Heart left ventricle (tissue), 13 donors: ENCODE data around the gene CBLN1.

Experiments used
- CTCF ChIP-seq, 12 donors: fragments of 200-600 bp; sonication (generic) in 4 of 12; IDR thresholded peaks; one replicate each; pipeline versions ENCODE4 v1.5.0 to v1.8.0; 2018 to 2022; ENCODE audit warnings: antibody characterized with exemption in 12 of 12, mild to moderate bottlenecking in 5 of 12
- POLR2A ChIP-seq, 2 donors: fragments of 450-650 bp; IDR thresholded peaks; one replicate each; pipeline ENCODE4 v1.6.1; 2017; ENCODE audit warnings: antibody characterized with exemption in 2 of 2, mild to moderate bottlenecking in 2 of 2, moderate library complexity in 2 of 2
- donor health status: ischemic (EF 13 %, LVEDD 7.1; RV severe dilation, severe dysfunction).
- donor health status: DM: no; HTN: yes; CAD: no.
- donor health status: DM: no; HTN: no; CAD: no.
- donor health status: ischemic (EF 25% LVEDD 6.9; RV normal size, moderate dysfunction).
- donor health status: ischemic (EF 25% LVEDD 5.7; RV mildly dilated, moderate dysfunction).
- donor health status: ischemic (EF 35%, LVEDD 5.7; RV mildly dilated, moderate dysfunction).
- donor health status: nonischemic (EF 11% LVEDD 7.7; RV severe dilation, severe dysfunction).
- donor health status: DM: yes; HTN: yes; CAD: no.
- donor health status: PGD.
- donor health status: ischemic (EF 29% LVEDD 5.4; RV normal size, mild dysfunction).
- donor health status: nonischemic (EF 23%, LVEDD 6.1; RV moderate dilation, normal function).

GRCh38 chr16:49292413-49292812, 10.8 kb upstream of the CBLN1 start:
- no peak for TF ChIP-seq CTCF (IDR thresholded peaks at IDR 0.05)
- TF ChIP-seq POLR2A (IDR thresholded peaks at IDR 0.05), result no peak
